HEK293 (cell line): ENCODE results near the gene PHTF1.

Experiments used
- CTCF ChIA-PET: fragments of 350-600 bp; formaldehyde crosslinking; extraction: SDS; loops from one replicate; lab custom pipeline; 2021; ENCODE audit warnings: antibody characterized with exemption; lab: Yijun Ruan, JAX
- POLR2A ChIA-PET: fragments of 300-600 bp; formaldehyde crosslinking; extraction: SDS; loops from one replicate; lab custom pipeline; 2020; ENCODE audit warnings: antibody characterized with exemption, inconsistent platforms; lab: Yijun Ruan, JAX
- H3K27ac ChIP-seq: fragments of 200-500 bp; sonication (Bioruptor generic); 2 replicates; pipeline ENCODE4 v1.5.1; 2014; ENCODE audit warnings: low read depth, low read length, control low read depth, inconsistent platforms; ENCODE audit errors: extremely low read depth
- H3K36me3 ChIP-seq, 2 experiments: fragments of 200-500 bp in 1 of 2; sonication (Bioruptor generic) in 1 of 2; 1 replicate in 1 of 2; 2 replicates in 1 of 2; pipeline ENCODE4 v1.5.1; 2014 to 2017; ENCODE audit warnings: inconsistent platforms in 2 of 2, low read length in 2 of 2; ENCODE audit not compliant: control insufficient read depth in 2 of 2, insufficient read depth in 1 of 2
- H3K4me1 ChIP-seq: fragments of 200-500 bp; sonication (Bioruptor generic); 2 replicates; pipeline ENCODE4 v1.5.1; 2014; ENCODE audit warnings: mild to moderate bottlenecking, low read length, inconsistent platforms; ENCODE audit not compliant: control insufficient read depth, insufficient read depth
- H3K4me3 ChIP-seq: 2 replicates; pipeline ENCODE4 v1.5.1; 2011; ENCODE audit warnings: low read depth, mild to moderate bottlenecking, control low read depth, low read length, moderate library complexity
- H3K9me3 ChIP-seq: fragments of 200-500 bp; sonication (Bioruptor generic); 2 replicates; pipeline ENCODE4 v1.5.1; 2014; ENCODE audit warnings: low read depth, low read length, inconsistent platforms; ENCODE audit not compliant: control insufficient read depth, insufficient read depth
- PRDM10 ChIP-seq: fragments of 450-650 bp; formaldehyde crosslinking; IDR thresholded peaks from 2 replicates; pipeline ENCODE4 v1.5.1; 2016; ENCODE audit warnings: missing biosample characterization, missing genetic modification characterization
- TSHZ1 ChIP-seq: fragments of 450-650 bp; formaldehyde crosslinking; IDR thresholded peaks from 2 replicates; pipeline ENCODE4 v1.5.1; 2016; ENCODE audit warnings: missing biosample characterization, missing genetic modification characterization, borderline replicate concordance
- YY1 ChIP-seq: fragments of 450-650 bp; formaldehyde crosslinking; IDR thresholded peaks from 2 replicates; pipeline ENCODE4 v1.5.1; 2018; ENCODE audit warnings: missing biosample characterization, missing genetic modification characterization
- ZBTB20 ChIP-seq: fragments of 450-650 bp; formaldehyde crosslinking; IDR thresholded peaks from 2 replicates; pipeline ENCODE4 v1.5.1; 2016; ENCODE audit warnings: missing biosample characterization, missing genetic modification characterization
- ZBTB6 ChIP-seq: fragments of 450-650 bp; formaldehyde crosslinking; IDR thresholded peaks from 2 replicates; pipeline ENCODE4 v1.5.1; 2017; ENCODE audit warnings: missing biosample characterization, missing genetic modification characterization
- ZFP3 ChIP-seq: fragments of 450-650 bp; formaldehyde crosslinking; IDR thresholded peaks from 2 replicates; pipeline ENCODE4 v1.5.1; 2016; ENCODE audit warnings: low read depth, missing biosample characterization, missing genetic modification characterization
- ZNF121 ChIP-seq: fragments of 450-650 bp; formaldehyde crosslinking; IDR thresholded peaks from 2 replicates; pipeline ENCODE4 v1.5.1; 2016; ENCODE audit warnings: missing biosample characterization, missing genetic modification characterization
- ZNF148 ChIP-seq: fragments of 450-650 bp; formaldehyde crosslinking; IDR thresholded peaks from 2 replicates; pipeline ENCODE4 v1.5.0; 2017; ENCODE audit warnings: missing biosample characterization, missing genetic modification characterization, borderline replicate concordance
- ZNF18 ChIP-seq: fragments of 450-650 bp; formaldehyde crosslinking; IDR thresholded peaks from 2 replicates; pipeline ENCODE4 v1.5.1; 2016; ENCODE audit warnings: missing biosample characterization, missing genetic modification characterization
- ZNF324 ChIP-seq: fragments of 450-650 bp; formaldehyde crosslinking; IDR thresholded peaks from 2 replicates; pipeline ENCODE4 v1.5.1; 2016; ENCODE audit warnings: missing biosample characterization, missing genetic modification characterization
- ZNF335 ChIP-seq: fragments of 450-650 bp; formaldehyde crosslinking; conservative IDR thresholded peaks from 2 replicates; pipeline ENCODE4 v1.5.1; 2016; ENCODE audit warnings: missing biosample characterization, missing genetic modification characterization
- ZNF350 ChIP-seq: fragments of 450-650 bp; formaldehyde crosslinking; IDR thresholded peaks from 2 replicates; pipeline ENCODE4 v1.5.0; 2017; ENCODE audit warnings: missing biosample characterization, mild to moderate bottlenecking, missing genetic modification characterization
- ZNF501 ChIP-seq: fragments of 450-650 bp; formaldehyde crosslinking; IDR thresholded peaks from 2 replicates; pipeline ENCODE4 v1.5.1; 2016; ENCODE audit warnings: missing biosample characterization, missing genetic modification characterization
- ZNF561 ChIP-seq: fragments of 450-650 bp; IDR thresholded peaks from 2 replicates; pipeline ENCODE4 v1.5.1; 2018; ENCODE audit warnings: missing biosample characterization, missing genetic modification characterization, borderline replicate concordance
- ZNF580 ChIP-seq: fragments of 450-650 bp; formaldehyde crosslinking; IDR thresholded peaks from 2 replicates; pipeline ENCODE4 v1.5.1; 2016; ENCODE audit warnings: missing biosample characterization, missing genetic modification characterization
- ZSCAN23 ChIP-seq: fragments of 450-650 bp; formaldehyde crosslinking; IDR thresholded peaks from 2 replicates; pipeline ENCODE4 v1.5.1; 2016; ENCODE audit warnings: missing biosample characterization, missing genetic modification characterization
- ZXDB ChIP-seq: fragments of 450-650 bp; formaldehyde crosslinking; IDR thresholded peaks from 2 replicates; pipeline ENCODE4 v1.5.1; 2016; ENCODE audit warnings: missing biosample characterization, missing genetic modification characterization

PHTF1 gene

GRCh38 chr1:113780374-113781146 is 21.3 kb upstream of the PHTF1 start:
- CTCF ChIA-PET: no interaction called here
- peak; percentile 69 for TF ChIP-seq ZNF18
- no peak for TF ChIP-seq YY1 (tag by site-specific recombination)
- TF ChIP-seq, all 188 proteins: peak for 1
- POLR2A ChIA-PET: no interaction called here
- H3K9me3 ChIP-seq: no peaks in the 10 kb centered on the region
- peaks cover 5 to 18% of the 10 kb centered on the region in 2 experiments; a peak in 2 of 3 replicates for H3K36me3 ChIP-seq
- peaks cover 2% of the 10 kb centered on the region for H3K4me1 ChIP-seq
- no peak overlapping the region for H3K27ac ChIP-seq
- no peak overlapping the region for H3K4me3 ChIP-seq

GRCh38 chr1:113779542-113779941 is 20.3 kb upstream of the PHTF1 start:
- Histone ChIP-seq H3K27ac (no peak overlapping the region), H3K4me1 (peaks cover 2% of the 10 kb centered on the region), H3K4me3 (no peak overlapping the region), H3K36me3 (peaks cover 5 to 20% of the 10 kb centered on the region in 2 experiments; a peak in 2 of 3 replicates), H3K9me3 (no peaks in the 10 kb centered on the region)
- ChIA-PET POLR2A (interaction anchor here (0.6 kb wide), 1 partner anchor 104 kb away, joined by 3 read pairs; no protein-coding TSS in a partner anchor), CTCF (no interaction called here)
- TF ChIP-seq ZNF121 (tag by site-specific recombination): no peak
- no peak for TF ChIP-seq ZNF324 (tag by site-specific recombination)
- no peak for TF ChIP-seq TSHZ1
- TF ChIP-seq ZBTB6: no peak
- no peak for TF ChIP-seq ZNF501 (tag by site-specific recombination)
- TF ChIP-seq ZNF580: no peak
- no peak for TF ChIP-seq ZNF148 (tag by site-specific recombination)
- TF ChIP-seq ZFP3 (tag by site-specific recombination): no peak

- Histone ChIP-seq H3K27ac (no peak overlapping the region), H3K4me3 (no peak overlapping the region), H3K36me3 (peaks cover 5 to 24% of the 10 kb centered on the region in 2 experiments; a peak in 2 of 3 replicates), H3K9me3 (no peaks in the 10 kb centered on the region), H3K4me1 (no peaks in the 10 kb centered on the region; the same call in 1 of the 2 replicates)
- ChIA-PET CTCF (no interaction called here), POLR2A (interaction anchor here (0.6 kb wide), 1 partner anchor 24 kb away, joined by 3 read pairs; no protein-coding TSS in a partner anchor)
- TF ChIP-seq ZXDB (tag by site-specific recombination) (no peak), ZNF350 (tag by site-specific recombination) (no peak), ZNF335 (no peak), PRDM10 (tag by site-specific recombination) (no peak), ZNF561 (no peak), ZSCAN23 (tag by site-specific recombination) (no peak), ZBTB20 (tag by site-specific recombination) (no peak)
These were observed 18.3 kb upstream of the PHTF1 start for GRCh38 chr1:113777561-113777960.
